Suprapubic skin (tissue), 4 donors: ENCODE results near the gene CRYL1.

ENCODE experiments used
- POLR2A ChIP-seq, 2 donors: fragments of 450-650 bp; IDR thresholded peaks; one replicate each; pipeline ENCODE4 v1.6.1; 2017; ENCODE audit warnings: antibody characterized with exemption in 2 of 2, mild to moderate bottlenecking in 2 of 2, moderate library complexity in 2 of 2
- POLR2AphosphoS5 ChIP-seq, 3 donors: sonication (generic); formaldehyde crosslinking; IDR thresholded peaks; one replicate each; pipeline ENCODE4 v1.6.1; 2017; ENCODE audit warnings: antibody characterized with exemption in 3 of 3
- TF ChIP-seq, protein P1 (sequence below), 2 donors: fragments of 200-600 bp in 1 of 2; fragments of 450-650 bp in 1 of 2; sonication (generic) in 1 of 2; IDR thresholded peaks; one replicate each; pipeline ENCODE4 v1.5.1; 2016 to 2019; ENCODE audit warnings: antibody characterized with exemption in 2 of 2, mild to moderate bottlenecking in 1 of 2, moderate library complexity in 1 of 2

DNA sequence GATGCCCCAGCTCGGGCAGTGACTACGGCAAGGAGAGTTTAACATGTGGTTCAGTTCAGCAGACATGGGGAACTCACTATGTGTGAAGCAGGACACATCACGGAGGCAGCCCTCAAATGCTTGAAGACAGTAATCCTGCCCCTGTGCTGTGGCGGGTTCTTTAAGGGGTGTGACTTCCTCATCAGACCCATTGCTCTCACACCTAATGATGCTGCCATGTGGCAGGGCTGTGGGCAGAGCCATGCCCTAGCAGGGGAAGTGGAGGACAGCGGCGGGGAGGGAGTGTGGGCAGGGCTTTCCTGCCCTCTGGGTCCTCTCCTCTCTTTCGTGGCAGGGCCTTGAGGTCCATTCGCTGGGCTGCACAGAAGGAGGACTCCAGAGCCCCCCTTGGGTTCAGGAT lies 162.5 kb downstream of the CRYL1 start:
- TF ChIP-seq, protein P1, sequence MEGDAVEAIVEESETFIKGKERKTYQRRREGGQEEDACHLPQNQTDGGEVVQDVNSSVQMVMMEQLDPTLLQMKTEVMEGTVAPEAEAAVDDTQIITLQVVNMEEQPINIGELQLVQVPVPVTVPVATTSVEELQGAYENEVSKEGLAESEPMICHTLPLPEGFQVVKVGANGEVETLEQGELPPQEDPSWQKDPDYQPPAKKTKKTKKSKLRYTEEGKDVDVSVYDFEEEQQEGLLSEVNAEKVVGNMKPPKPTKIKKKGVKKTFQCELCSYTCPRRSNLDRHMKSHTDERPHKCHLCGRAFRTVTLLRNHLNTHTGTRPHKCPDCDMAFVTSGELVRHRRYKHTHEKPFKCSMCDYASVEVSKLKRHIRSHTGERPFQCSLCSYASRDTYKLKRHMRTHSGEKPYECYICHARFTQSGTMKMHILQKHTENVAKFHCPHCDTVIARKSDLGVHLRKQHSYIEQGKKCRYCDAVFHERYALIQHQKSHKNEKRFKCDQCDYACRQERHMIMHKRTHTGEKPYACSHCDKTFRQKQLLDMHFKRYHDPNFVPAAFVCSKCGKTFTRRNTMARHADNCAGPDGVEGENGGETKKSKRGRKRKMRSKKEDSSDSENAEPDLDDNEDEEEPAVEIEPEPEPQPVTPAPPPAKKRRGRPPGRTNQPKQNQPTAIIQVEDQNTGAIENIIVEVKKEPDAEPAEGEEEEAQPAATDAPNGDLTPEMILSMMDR (IDR thresholded peaks at IDR 0.05) = no peak
- no peak for TF ChIP-seq POLR2AphosphoS5 (IDR thresholded peaks at IDR 0.05)
- no peak for TF ChIP-seq POLR2A (IDR thresholded peaks at IDR 0.05)
